ENCODE data around the gene ANKUB1. TPM values are rescaled to one million over a fixed set of nuclear protein-coding genes. Genes with fewer than 3 reads are reported as not detected.
A peak's percentile ranks its signal among the peaks of the same experiment; 100 is the strongest.

ANKUB1 gene
- total and polyA plus RNA-seq, 10 of the 15 experiments (the other 5 are each of a cell fraction or from before 2014, with no cell fraction given) = 0.08 TPM; not detected in 9

DNA sequence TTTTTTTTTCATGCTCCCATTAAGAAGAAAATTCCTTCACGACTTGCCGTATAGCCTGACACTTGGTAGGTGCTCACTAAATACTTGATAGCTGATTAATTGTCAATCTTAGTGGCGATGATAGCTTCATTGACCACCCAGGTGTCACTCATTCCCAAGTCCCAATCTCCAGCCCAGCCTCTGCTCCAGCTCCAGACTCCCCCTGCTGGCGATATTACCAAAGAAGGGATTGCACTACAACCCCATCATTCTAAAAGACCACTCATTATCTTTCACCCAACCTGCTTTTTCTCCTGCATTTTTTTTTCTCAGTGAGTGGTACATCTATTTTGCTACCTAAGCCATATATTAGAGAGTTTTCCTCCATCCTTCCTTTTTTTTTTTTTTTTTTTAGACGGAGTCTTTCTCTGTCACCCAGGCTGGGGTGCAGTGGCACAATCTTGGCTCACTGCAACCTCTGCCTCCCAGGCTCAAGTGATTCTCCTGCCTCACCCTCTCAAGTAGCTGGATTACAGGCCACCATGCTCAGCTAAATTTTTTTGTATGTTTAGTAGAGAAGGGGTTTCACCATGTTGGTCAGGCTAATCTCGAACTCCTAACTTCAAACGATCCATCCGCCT lies 20.6 kb downstream of the ANKUB1 start (continued):
- TF ChIP-seq, protein P1, sequence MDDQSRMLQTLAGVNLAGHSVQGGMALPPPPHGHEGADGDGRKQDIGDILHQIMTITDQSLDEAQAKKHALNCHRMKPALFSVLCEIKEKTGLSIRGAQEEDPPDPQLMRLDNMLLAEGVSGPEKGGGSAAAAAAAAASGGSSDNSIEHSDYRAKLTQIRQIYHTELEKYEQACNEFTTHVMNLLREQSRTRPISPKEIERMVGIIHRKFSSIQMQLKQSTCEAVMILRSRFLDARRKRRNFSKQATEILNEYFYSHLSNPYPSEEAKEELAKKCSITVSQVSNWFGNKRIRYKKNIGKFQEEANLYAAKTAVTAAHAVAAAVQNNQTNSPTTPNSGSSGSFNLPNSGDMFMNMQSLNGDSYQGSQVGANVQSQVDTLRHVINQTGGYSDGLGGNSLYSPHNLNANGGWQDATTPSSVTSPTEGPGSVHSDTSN (IDR thresholded peaks at IDR 0.05; ENCODE audit: insufficient replicate concordance, low read depth, low read length) = peak; percentile 56
- TF ChIP-seq SMC3 (IDR thresholded peaks at IDR 0.05; ENCODE audit: borderline replicate concordance, low read length) (peak; percentile 77), JUND (IDR thresholded peaks at IDR 0.05; ENCODE audit: low read depth, low read length) (no peak)

DNA sequence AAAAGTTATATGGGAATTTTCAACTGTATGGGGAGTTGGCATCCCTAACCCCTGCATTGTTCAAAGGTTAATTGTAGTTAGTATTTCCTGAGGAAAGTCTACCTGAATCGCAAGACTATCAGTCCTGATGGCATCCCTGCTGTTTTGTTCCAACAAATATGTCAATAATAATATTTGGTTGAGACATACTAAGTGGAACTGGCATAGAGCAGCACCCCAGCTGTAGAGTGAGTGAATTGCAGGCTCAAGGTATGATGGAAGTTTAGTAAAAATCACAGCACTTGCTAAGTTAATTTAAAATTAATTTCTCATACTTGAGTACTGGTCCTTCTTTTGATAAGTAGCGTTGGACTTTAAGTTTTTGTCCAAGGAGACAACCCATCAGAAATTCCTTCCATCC lies 22.1 kb downstream of the ANKUB1 start:
- no peak overlapping the region for H2AFZ ChIP-seq (ENCODE audit: control insufficient read depth, low read depth, low read length)
- ATAC-seq (peak; percentile 55; the same call in 2 of the 3 replicates), FAIRE-seq (no peak), DNase-seq (ENCODE audit: low read depth, low spot score) (no peak)
- no peak overlapping the region for H3K27ac ChIP-seq (ENCODE audit: control insufficient read depth, insufficient read depth)
- no peak overlapping the region for H3K9ac ChIP-seq (ENCODE audit: control insufficient read depth, insufficient read depth, low read length)
- H3K79me2 ChIP-seq (ENCODE audit: control insufficient read depth, insufficient read depth, low read length) = no peaks in the 10 kb centered on the region
- no peaks in the 10 kb centered on the region for H3K27me3 ChIP-seq (replicated peaks in 1 of 2; ENCODE audit: control insufficient read depth in 2 of 2, insufficient read depth in 2 of 2, low read length in 1 of 2)
- no peaks in the 10 kb centered on the region for H4K20me1 ChIP-seq (ENCODE audit: control insufficient read depth, insufficient read depth)
- H3K4me2 ChIP-seq (ENCODE audit: control insufficient read depth, insufficient read depth) = no peak overlapping the region
- no TSS peak for BruUV-seq (replicated peaks)
- H3K4me1 ChIP-seq (ENCODE audit: control insufficient read depth, insufficient read depth, low read length) = no peaks in the 10 kb centered on the region
- intact Hi-C loops (cut with micrococcal nuclease; ENCODE audit: unreplicated experiment) (no loop called here), in situ Hi-C loops (cut with MboI) (loop anchor here (5.0 kb wide), 1 partner anchor 263 kb away; no protein-coding TSS in a partner anchor)
- POLR2A ChIA-PET = no interaction called here
- TF ChIP-seq SMAD1 (IDR thresholded peaks at IDR 0.05; ENCODE audit: low read depth, partially characterized antibody) (no peak), ZZZ3 (IDR thresholded peaks at IDR 0.05; ENCODE audit: control insufficient read depth, insufficient read length, low read depth) (no peak)
- TF ChIP-seq, protein P2, sequence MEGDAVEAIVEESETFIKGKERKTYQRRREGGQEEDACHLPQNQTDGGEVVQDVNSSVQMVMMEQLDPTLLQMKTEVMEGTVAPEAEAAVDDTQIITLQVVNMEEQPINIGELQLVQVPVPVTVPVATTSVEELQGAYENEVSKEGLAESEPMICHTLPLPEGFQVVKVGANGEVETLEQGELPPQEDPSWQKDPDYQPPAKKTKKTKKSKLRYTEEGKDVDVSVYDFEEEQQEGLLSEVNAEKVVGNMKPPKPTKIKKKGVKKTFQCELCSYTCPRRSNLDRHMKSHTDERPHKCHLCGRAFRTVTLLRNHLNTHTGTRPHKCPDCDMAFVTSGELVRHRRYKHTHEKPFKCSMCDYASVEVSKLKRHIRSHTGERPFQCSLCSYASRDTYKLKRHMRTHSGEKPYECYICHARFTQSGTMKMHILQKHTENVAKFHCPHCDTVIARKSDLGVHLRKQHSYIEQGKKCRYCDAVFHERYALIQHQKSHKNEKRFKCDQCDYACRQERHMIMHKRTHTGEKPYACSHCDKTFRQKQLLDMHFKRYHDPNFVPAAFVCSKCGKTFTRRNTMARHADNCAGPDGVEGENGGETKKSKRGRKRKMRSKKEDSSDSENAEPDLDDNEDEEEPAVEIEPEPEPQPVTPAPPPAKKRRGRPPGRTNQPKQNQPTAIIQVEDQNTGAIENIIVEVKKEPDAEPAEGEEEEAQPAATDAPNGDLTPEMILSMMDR (IDR thresholded peaks at IDR 0.05 in 2 of 3, conservative IDR thresholded peaks at IDR 0.05 in 1 of 3; ENCODE audit: control insufficient read depth in 2 of 3, extremely low read depth in 1 of 3, insufficient read depth in 1 of 3, low read depth in 3 of 3, low read length in 3 of 3) = peak in 1 of 3 experiments; percentile 29; a peak in 1 of 6 replicates
- TF ChIP-seq, protein P3, sequence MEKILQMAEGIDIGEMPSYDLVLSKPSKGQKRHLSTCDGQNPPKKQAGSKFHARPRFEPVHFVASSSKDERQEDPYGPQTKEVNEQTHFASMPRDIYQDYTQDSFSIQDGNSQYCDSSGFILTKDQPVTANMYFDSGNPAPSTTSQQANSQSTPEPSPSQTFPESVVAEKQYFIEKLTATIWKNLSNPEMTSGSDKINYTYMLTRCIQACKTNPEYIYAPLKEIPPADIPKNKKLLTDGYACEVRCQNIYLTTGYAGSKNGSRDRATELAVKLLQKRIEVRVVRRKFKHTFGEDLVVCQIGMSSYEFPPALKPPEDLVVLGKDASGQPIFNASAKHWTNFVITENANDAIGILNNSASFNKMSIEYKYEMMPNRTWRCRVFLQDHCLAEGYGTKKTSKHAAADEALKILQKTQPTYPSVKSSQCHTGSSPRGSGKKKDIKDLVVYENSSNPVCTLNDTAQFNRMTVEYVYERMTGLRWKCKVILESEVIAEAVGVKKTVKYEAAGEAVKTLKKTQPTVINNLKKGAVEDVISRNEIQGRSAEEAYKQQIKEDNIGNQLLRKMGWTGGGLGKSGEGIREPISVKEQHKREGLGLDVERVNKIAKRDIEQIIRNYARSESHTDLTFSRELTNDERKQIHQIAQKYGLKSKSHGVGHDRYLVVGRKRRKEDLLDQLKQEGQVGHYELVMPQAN (conservative IDR thresholded peaks at IDR 0.05) = no peak
- TF ChIP-seq, protein P4, sequence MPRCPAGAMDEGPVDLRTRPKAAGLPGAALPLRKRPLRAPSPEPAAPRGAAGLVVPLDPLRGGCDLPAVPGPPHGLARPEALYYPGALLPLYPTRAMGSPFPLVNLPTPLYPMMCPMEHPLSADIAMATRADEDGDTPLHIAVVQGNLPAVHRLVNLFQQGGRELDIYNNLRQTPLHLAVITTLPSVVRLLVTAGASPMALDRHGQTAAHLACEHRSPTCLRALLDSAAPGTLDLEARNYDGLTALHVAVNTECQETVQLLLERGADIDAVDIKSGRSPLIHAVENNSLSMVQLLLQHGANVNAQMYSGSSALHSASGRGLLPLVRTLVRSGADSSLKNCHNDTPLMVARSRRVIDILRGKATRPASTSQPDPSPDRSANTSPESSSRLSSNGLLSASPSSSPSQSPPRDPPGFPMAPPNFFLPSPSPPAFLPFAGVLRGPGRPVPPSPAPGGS (IDR thresholded peaks at IDR 0.05; ENCODE audit: borderline replicate concordance, insufficient read depth, low read depth, low read length, poor library complexity, severe bottlenecking) = no peak
- TF ChIP-seq, protein P5, sequence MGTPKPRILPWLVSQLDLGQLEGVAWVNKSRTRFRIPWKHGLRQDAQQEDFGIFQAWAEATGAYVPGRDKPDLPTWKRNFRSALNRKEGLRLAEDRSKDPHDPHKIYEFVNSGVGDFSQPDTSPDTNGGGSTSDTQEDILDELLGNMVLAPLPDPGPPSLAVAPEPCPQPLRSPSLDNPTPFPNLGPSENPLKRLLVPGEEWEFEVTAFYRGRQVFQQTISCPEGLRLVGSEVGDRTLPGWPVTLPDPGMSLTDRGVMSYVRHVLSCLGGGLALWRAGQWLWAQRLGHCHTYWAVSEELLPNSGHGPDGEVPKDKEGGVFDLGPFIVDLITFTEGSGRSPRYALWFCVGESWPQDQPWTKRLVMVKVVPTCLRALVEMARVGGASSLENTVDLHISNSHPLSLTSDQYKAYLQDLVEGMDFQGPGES (IDR thresholded peaks at IDR 0.05) = no peak
- 39% methylated on average over 2 of the region's 2 CpGs for WGBS (ENCODE audit: insufficient coverage, insufficient replicate concordance, low lambda C conversion rate, missing lambda C conversion rate)
- RAD21 ChIA-PET (ENCODE audit: unreplicated experiment) = interaction anchor here (0.9 to 5.1 kb wide), 11 partner anchors 17 to 414 kb away, joined by 3 to 37 read pairs (median 4); partner anchors contain the start of gene COMMD2
- CTCF ChIA-PET = interaction anchor here (0.6 to 15.4 kb wide), 33 partner anchors 9 to 369 kb away, joined by 3 to 222 read pairs (median 7); partner anchors contain the start of gene COMMD2
- SMC1A ChIA-PET (ENCODE audit: uncharacterized antibody, unreplicated experiment) = interaction anchor here (0.7 to 7.0 kb wide), 23 partner anchors 8 to 278 kb away, joined by 3 to 86 read pairs (median 4); partner anchors contain the start of gene COMMD2
- no peaks in the 10 kb centered on the region for H3K9me3 ChIP-seq (replicated peaks; ENCODE audit: control insufficient read depth, insufficient read depth, low read length)
- H3K36me3 ChIP-seq (ENCODE audit: control insufficient read depth in 2 of 2, insufficient read depth in 2 of 2, low read length in 1 of 2) = no peaks in the 10 kb centered on the region
- H3K4me3 ChIP-seq = no peak overlapping the region

Measured in GM12878 (cell line).